NT2/D1 (cell line): ENCODE measurements around the gene NTN4.
"Not testable (repeated sequence)": the region's sequence is repeated elsewhere in the genome, so short reads cannot be mapped to it uniquely, and the experiment has no call there.

ENCODE experiments used
- DNase-seq: peaks from one replicate; pipeline ENCODE4 v3.0.0-alpha.2; 2011; ENCODE audit warnings: low read depth, low spot score
- H3K27me3 ChIP-seq: 2 replicates; pipeline ENCODE4 v1.6.0; 2011; ENCODE audit warnings: mild to moderate bottlenecking; ENCODE audit not compliant: insufficient read length, insufficient read depth
- H3K36me3 ChIP-seq: 2 replicates; pipeline ENCODE4 v1.6.1; 2011; ENCODE audit warnings: mild to moderate bottlenecking, low read length, mixed read lengths; ENCODE audit not compliant: insufficient read depth, insufficient read length
- H3K4me1 ChIP-seq: 2 replicates; pipeline ENCODE4 v1.5.1; 2011; ENCODE audit not compliant: insufficient read depth, insufficient read length
- H3K4me3 ChIP-seq: 2 replicates; pipeline ENCODE4 v1.5.1; 2011; ENCODE audit warnings: low read depth; ENCODE audit not compliant: insufficient read length
- H3K9ac ChIP-seq: 2 replicates; pipeline ENCODE4 v1.6.0; 2011; ENCODE audit warnings: low read depth; ENCODE audit not compliant: insufficient read length
- H3K9me3 ChIP-seq: 2 replicates; pipeline ENCODE4 v1.5.1; 2011; ENCODE audit warnings: mild to moderate bottlenecking, low read length; ENCODE audit not compliant: insufficient read depth
- SUZ12 ChIP-seq: IDR thresholded peaks from 2 replicates; pipeline ENCODE4 v1.6.1; 2011; ENCODE audit not compliant: insufficient read length, insufficient read depth; ENCODE audit errors: extremely low read depth
- YY1 ChIP-seq: IDR thresholded peaks from 2 replicates; pipeline ENCODE4 v1.6.1; 2011; ENCODE audit not compliant: insufficient read length, insufficient read depth
- ZNF274 ChIP-seq: IDR thresholded peaks from 2 replicates; pipeline ENCODE4 v1.6.1; 2011; ENCODE audit warnings: mild to moderate bottlenecking, low read depth, low read length

The NTN4 gene

GRCh38 chr12:95830335-95831089 is 39.9 kb upstream of the NTN4 start:
- Histone ChIP-seq H3K4me3 (no peak overlapping the region), H3K27me3 (no peaks in the 10 kb centered on the region), H3K36me3 (no peaks in the 10 kb centered on the region), H3K9me3 (no peaks in the 10 kb centered on the region), H3K4me1 (no peaks in the 10 kb centered on the region), H3K9ac (no peak overlapping the region)
- TF ChIP-seq ZNF274 (no peak), YY1 (no peak), SUZ12 (no peak)
- no peak for DNase-seq

- Histone ChIP-seq H3K36me3 (no peaks in the 10 kb centered on the region), H3K4me3 (no peak overlapping the region), H3K27me3 (no peaks in the 10 kb centered on the region), H3K9ac (no peak overlapping the region), H3K9me3 (no peaks in the 10 kb centered on the region), H3K4me1 (no peaks in the 10 kb centered on the region)
- no peak for DNase-seq
- TF ChIP-seq ZNF274 (no peak), YY1 (no peak), SUZ12 (no peak)
These were observed 38.8 kb upstream of the NTN4 start for GRCh38 chr12:95829395-95829794.

- no peaks in the 10 kb centered on the region for H3K9me3 ChIP-seq
- no peaks in the 10 kb centered on the region for H3K36me3 ChIP-seq
- no peak for DNase-seq
- no peak overlapping the region for H3K4me3 ChIP-seq
- H3K4me1 ChIP-seq, result no peaks in the 10 kb centered on the region
- TF ChIP-seq SUZ12, result no peak
- no peak for TF ChIP-seq YY1
- TF ChIP-seq ZNF274, result no peak
- no peak overlapping the region for H3K9ac ChIP-seq
- H3K27me3 ChIP-seq, result no peaks in the 10 kb centered on the region
These were observed 29.6 kb upstream of the NTN4 start for GRCh38 chr12:95820096-95820703.

GRCh38 chr12:95815632-95816212 is 25.2 kb upstream of the NTN4 start:
- H3K27me3 ChIP-seq, result no peaks in the 10 kb centered on the region
- no peaks in the 10 kb centered on the region for H3K36me3 ChIP-seq
- H3K4me3 ChIP-seq, result no peak overlapping the region
- H3K4me1 ChIP-seq, result no peaks in the 10 kb centered on the region
- TF ChIP-seq SUZ12 (no peak), YY1 (no peak), ZNF274 (no peak)
- no peak overlapping the region for H3K9ac ChIP-seq
- H3K9me3 ChIP-seq, result no peaks in the 10 kb centered on the region
- DNase-seq, result no peak

- not testable (repeated sequence) for H3K4me3 ChIP-seq, H3K27me3 ChIP-seq, H3K4me1 ChIP-seq, H3K36me3 ChIP-seq, H3K9ac ChIP-seq, DNase-seq
- peaks cover 10% of the 10 kb centered on the region; the same call in 1 of the 2 replicates for H3K9me3 ChIP-seq
These were observed 21.6 kb upstream of the NTN4 start for GRCh38 chr12:95812155-95812554.

- Histone ChIP-seq H3K4me1 (no peaks in the 10 kb centered on the region), H3K9me3 (peaks cover 10% of the 10 kb centered on the region; the same call in 1 of the 2 replicates), H3K4me3 (no peak overlapping the region), H3K36me3 (no peaks in the 10 kb centered on the region), H3K9ac (no peak overlapping the region), H3K27me3 (no peaks in the 10 kb centered on the region)
- no peak for DNase-seq
- TF ChIP-seq ZNF274 (no peak), SUZ12 (no peak), YY1 (no peak)
These were observed 19.8 kb upstream of the NTN4 start for GRCh38 chr12:95810411-95810810.

- no peak overlapping the region for H3K9ac ChIP-seq
- no peak for DNase-seq
- H3K4me1 ChIP-seq, result no peaks in the 10 kb centered on the region
- no peak for TF ChIP-seq ZNF274
- TF ChIP-seq SUZ12, result no peak
- no peak for TF ChIP-seq YY1
- no peak overlapping the region for H3K4me3 ChIP-seq
- H3K36me3 ChIP-seq, result no peaks in the 10 kb centered on the region
- peaks cover 10% of the 10 kb centered on the region; the same call in 1 of the 2 replicates for H3K9me3 ChIP-seq
- H3K27me3 ChIP-seq, result no peaks in the 10 kb centered on the region
These were observed 18.6 kb upstream of the NTN4 start for GRCh38 chr12:95809000-95809680.
